GM12874 (cell line): ENCODE measurements around the gene ZWILCH.

ENCODE experiments used
- CTCF ChIP-seq: IDR thresholded peaks from 2 replicates; pipeline ENCODE4 v1.5.1; 2011; ENCODE audit warnings: low read depth, mild to moderate bottlenecking, control low read depth, low read length, moderate library complexity; ENCODE audit not compliant: insufficient read depth

Gene ZWILCH

DNA sequence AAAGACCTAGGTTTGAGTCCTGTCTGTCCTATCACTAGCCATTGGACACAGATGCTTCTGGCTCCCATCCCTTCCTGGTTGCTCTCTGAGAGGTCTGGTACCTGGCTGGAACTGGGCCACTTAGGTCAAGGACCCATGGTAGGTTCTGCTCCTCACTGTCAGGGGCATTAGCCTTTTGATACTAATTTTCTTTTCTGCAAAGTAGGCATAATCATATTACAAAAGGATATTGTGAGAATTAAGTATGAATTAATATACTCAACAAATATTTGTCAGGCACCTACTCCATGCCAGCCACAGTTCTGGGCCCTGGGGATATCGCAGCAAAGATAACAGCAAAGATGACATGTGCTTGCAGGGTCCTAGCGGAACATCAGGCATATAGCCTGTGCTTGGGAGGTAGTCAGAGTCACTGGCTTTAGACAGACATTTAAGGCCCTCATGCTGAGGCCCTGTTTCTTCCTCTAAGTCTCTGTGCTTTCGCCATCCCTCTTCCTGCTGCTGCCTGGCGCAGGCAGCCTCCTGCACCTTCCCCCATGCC lies 86.3 kb downstream of the ZWILCH start:
- no peak for TF ChIP-seq CTCF

DNA sequence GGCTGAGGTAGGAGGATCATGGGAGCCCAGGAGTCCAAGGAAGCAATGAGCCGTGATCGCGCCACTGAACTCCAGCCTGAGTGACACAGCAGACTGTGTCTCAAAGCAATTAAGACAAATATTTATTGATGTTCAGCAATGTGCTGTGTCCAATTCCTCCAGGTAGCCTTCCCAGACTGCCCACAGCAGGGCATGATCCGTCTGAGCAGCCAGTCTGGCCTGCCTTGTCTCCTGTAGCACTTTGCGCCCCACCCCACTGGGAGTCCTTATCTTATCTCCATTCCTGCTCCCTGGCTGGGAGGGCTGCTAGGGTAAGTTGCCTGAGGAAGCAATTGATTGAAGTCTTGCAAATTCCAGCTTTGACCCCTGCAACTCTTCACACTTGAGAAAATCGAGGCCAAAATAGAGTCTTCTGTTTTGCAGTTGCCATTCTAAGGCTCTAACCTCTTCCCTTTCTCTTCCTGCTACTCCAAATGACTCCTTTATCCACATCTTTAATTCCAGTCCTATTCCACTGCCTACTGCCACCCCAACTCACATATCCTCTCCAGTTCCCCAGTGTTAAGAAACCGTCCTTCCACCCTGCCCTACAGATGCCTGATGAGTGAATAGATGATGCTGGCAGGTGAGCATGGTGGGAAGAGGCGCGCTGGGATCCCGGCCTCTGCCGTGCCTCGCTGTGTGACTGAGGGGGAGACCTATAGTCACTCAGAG lies 87.5 kb downstream of the ZWILCH start:
- no peak for TF ChIP-seq CTCF

GRCh38 chr15:66593219-66593780 lies 88.2 kb downstream of the ZWILCH start:
- no peak for TF ChIP-seq CTCF

- no peak for TF ChIP-seq CTCF
Measured at GRCh38 chr15:66594344-66594743, 89.2 kb downstream of the ZWILCH start.

- no peak for TF ChIP-seq CTCF
Measured at GRCh38 chr15:66594836-66595235, 89.7 kb downstream of the ZWILCH start.

DNA sequence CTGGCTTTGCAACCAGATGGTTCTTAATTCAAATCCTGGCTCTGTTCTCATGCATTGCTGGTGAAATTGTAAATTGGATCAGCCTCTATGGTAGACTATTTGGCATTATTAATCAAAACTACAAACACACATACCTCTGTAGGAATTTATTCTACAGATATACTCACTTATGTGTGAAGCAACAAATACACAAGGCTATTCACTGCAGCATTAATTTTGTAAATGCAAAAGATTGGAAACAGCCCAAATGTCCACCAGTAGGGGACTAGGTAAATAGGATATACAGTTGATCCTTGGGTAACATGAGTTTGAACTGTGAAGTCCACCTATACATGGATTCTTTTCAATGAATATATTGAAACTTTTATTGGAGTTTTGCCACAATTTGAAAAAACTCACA lies 90.2 kb downstream of the ZWILCH start:
- TF ChIP-seq CTCF: no peak

- TF ChIP-seq CTCF: no peak
Measured at GRCh38 chr15:66595931-66596545, 90.9 kb downstream of the ZWILCH start.
